Small intestine (tissue), 16 donors: ENCODE data around the gene COX4I1. TPM values are rescaled to one million over a fixed set of nuclear protein-coding genes. Genes with fewer than 3 reads are reported as not detected.

Experiments
- DNase-seq, 2 donors: peaks; one replicate each; pipeline versions ENCODE4 v3.0.0 to v3.0.0-alpha.2; 2013
- FAIRE-seq: peaks from 2 replicates; lab custom pipeline; 2012; peaks lifted over from hg19 to GRCh38; lab: Jason Lieb, UNC
- H3K27ac ChIP-seq, 3 donors: one replicate each; pipeline ENCODE4 v1.5.1; 2013; ENCODE audit warnings: low read length in 2 of 3, mild to moderate bottlenecking in 2 of 3, control low read depth in 1 of 3, inconsistent platforms in 1 of 3, low read depth in 1 of 3, moderate library complexity in 1 of 3
- H3K27me3 ChIP-seq, 3 donors: one replicate each; pipeline ENCODE4 v1.6.1; 2013; ENCODE audit warnings: low read length in 3 of 3, inconsistent platforms in 1 of 3; ENCODE audit not compliant: control insufficient read depth in 3 of 3, insufficient read depth in 3 of 3
- H3K36me3 ChIP-seq, 3 donors: one replicate each; pipeline ENCODE4 v1.6.1; 2013; ENCODE audit warnings: low read length in 3 of 3, inconsistent platforms in 1 of 3, low read depth in 1 of 3, mild to moderate bottlenecking in 1 of 3, moderate library complexity in 1 of 3; ENCODE audit not compliant: control insufficient read depth in 3 of 3, insufficient read depth in 2 of 3
- H3K4me1 ChIP-seq, 3 donors: one replicate each; pipeline ENCODE4 v1.6.1; 2013; ENCODE audit warnings: low read length in 2 of 3, inconsistent platforms in 1 of 3, low read depth in 1 of 3, mild to moderate bottlenecking in 1 of 3, moderate library complexity in 1 of 3; ENCODE audit not compliant: control insufficient read depth in 3 of 3, insufficient read depth in 2 of 3
- H3K4me3 ChIP-seq, 3 donors: one replicate each; pipeline ENCODE4 v1.5.1; 2013; ENCODE audit warnings: low read length in 3 of 3, control low read depth in 1 of 3, inconsistent platforms in 1 of 3, low read depth in 1 of 3, mild to moderate bottlenecking in 1 of 3, moderate library complexity in 1 of 3
- H3K9me3 ChIP-seq, 2 donors: one replicate each; pipeline ENCODE4 v1.6.1; 2013; ENCODE audit warnings: low read depth in 1 of 2, low read length in 1 of 2; ENCODE audit not compliant: control insufficient read depth in 2 of 2, insufficient read depth in 1 of 2
- WGBS, 3 donors: extraction: QIAGEN DNeasy Blood & Tissue Kit; methylation state at CpG; one replicate each; pipeline ENCODE4 v1.1.7; 2013; 5-methylcytosine and 5-hydroxymethylcytosine counted together
- long read RNA-seq, 10 donors: transcript quantifications; one replicate each; lab custom pipeline, GENCODE V29; 2026
- polyA plus RNA-seq, 4 donors: library from polyadenylated mRNA; stranded (reverse) in 3 of 4; unstranded in 1 of 4; fragments of 200-250 nt in 3 of 4; fragments of 120-200 nt in 1 of 4; gene quantifications; one replicate each; pipeline versions ENCODE4 v1.2.1 to v1.2.3, GENCODE V29; 2013
- donor health status: healthy with polysubstance abuse.
- donor health status: control.
- donor health status: control.
- donor health status: Bipolar disorder and iron deficiency.
- donor health status: healthy.

The COX4I1 gene
- polyA plus RNA-seq = 1,000 to 10,000 TPM in 3 of 4 donors, 100 to 1,000 TPM in 1; 439 to 2,645 (median 1,917) TPM
- long read RNA-seq, donor 1 = 0 reads
- long read RNA-seq, donor 2, transcript COX4I1-201 (5 exons, 708 nt) = major isoform, 166 of 211 reads
- long read RNA-seq, donor 2, transcript COX4I1-217 (1 exons, 3,946 nt) = minor isoform, 10 of 211 reads
- long read RNA-seq, donor 2, partial matches to known transcripts = 30 of 211 reads
- long read RNA-seq, donor 2, other reads (novel, unspliced or antisense) = 0 of 211 reads
- long read RNA-seq, donor 3, transcript COX4I1-201 (5 exons, 708 nt) = major isoform, 278 of 403 reads
- long read RNA-seq, donor 3, transcript COX4I1-217 (1 exons, 3,946 nt) = minor isoform, 32 of 403 reads
- long read RNA-seq, donor 3, transcript COX4I1-215 (3 exons, 2,271 nt) = minor isoform, 5 of 403 reads
- long read RNA-seq, donor 3, partial matches to known transcripts = 83 of 403 reads
- long read RNA-seq, donor 3, other reads (novel, unspliced or antisense) = 0 of 403 reads
- long read RNA-seq, donor 4, transcript COX4I1-201 (5 exons, 708 nt) = major isoform, 10 of 11 reads
- long read RNA-seq, donor 4, partial matches to known transcripts = 0 of 11 reads
- long read RNA-seq, donor 4, other reads (novel, unspliced or antisense) = 0 of 11 reads
- long read RNA-seq, donor 5, transcript COX4I1-217 (1 exons, 3,946 nt) = minor isoform, 22 of 158 reads
- long read RNA-seq, donor 5, transcript COX4I1-201 (5 exons, 708 nt) = major isoform, 112 of 158 reads
- long read RNA-seq, donor 5, partial matches to known transcripts = 21 of 158 reads
- long read RNA-seq, donor 5, other reads (novel, unspliced or antisense) = 0 of 158 reads
- long read RNA-seq, donor 6, transcript COX4I1-201 (5 exons, 708 nt) = major isoform, 276 of 358 reads
- long read RNA-seq, donor 6, transcript COX4I1-217 (1 exons, 3,946 nt) = minor isoform, 15 of 358 reads
- long read RNA-seq, donor 6, partial matches to known transcripts = 50 of 358 reads
- long read RNA-seq, donor 6, other reads (novel, unspliced or antisense) = 12 of 358 reads
- long read RNA-seq, donor 7, transcript COX4I1-215 (3 exons, 2,271 nt) = minor isoform, 22 of 1,566 reads
- long read RNA-seq, donor 7, transcript COX4I1-202 (5 exons, 716 nt) = minor isoform, 8 of 1,566 reads
- long read RNA-seq, donor 7, transcript COX4I1-201 (5 exons, 708 nt) = major isoform, 1,211 of 1,566 reads
- long read RNA-seq, donor 7, transcript COX4I1-217 (1 exons, 3,946 nt) = minor isoform, 35 of 1,566 reads
- long read RNA-seq, donor 7, partial matches to known transcripts = 239 of 1,566 reads
- long read RNA-seq, donor 7, other reads (novel, unspliced or antisense) = 34 of 1,566 reads
- long read RNA-seq, donor 8, transcript COX4I1-201 (5 exons, 708 nt) = major isoform, 42 of 44 reads
- long read RNA-seq, donor 8, partial matches to known transcripts = 0 of 44 reads
- long read RNA-seq, donor 8, other reads (novel, unspliced or antisense) = 0 of 44 reads
- long read RNA-seq, donor 9, transcript COX4I1-217 (1 exons, 3,946 nt) = minor isoform, 6 of 90 reads
- long read RNA-seq, donor 9, transcript COX4I1-201 (5 exons, 708 nt) = major isoform, 71 of 90 reads
- long read RNA-seq, donor 9, partial matches to known transcripts = 11 of 90 reads
- long read RNA-seq, donor 9, other reads (novel, unspliced or antisense) = 0 of 90 reads
- long read RNA-seq, donor 10, transcript COX4I1-217 (1 exons, 3,946 nt) = minor isoform, 30 of 478 reads
- long read RNA-seq, donor 10, transcript COX4I1-215 (3 exons, 2,271 nt) = minor isoform, 15 of 478 reads
- long read RNA-seq, donor 10, transcript COX4I1-201 (5 exons, 708 nt) = major isoform, 331 of 478 reads
- long read RNA-seq, donor 10, partial matches to known transcripts = 89 of 478 reads
- long read RNA-seq, donor 10, other reads (novel, unspliced or antisense) = 6 of 478 reads

DNA sequence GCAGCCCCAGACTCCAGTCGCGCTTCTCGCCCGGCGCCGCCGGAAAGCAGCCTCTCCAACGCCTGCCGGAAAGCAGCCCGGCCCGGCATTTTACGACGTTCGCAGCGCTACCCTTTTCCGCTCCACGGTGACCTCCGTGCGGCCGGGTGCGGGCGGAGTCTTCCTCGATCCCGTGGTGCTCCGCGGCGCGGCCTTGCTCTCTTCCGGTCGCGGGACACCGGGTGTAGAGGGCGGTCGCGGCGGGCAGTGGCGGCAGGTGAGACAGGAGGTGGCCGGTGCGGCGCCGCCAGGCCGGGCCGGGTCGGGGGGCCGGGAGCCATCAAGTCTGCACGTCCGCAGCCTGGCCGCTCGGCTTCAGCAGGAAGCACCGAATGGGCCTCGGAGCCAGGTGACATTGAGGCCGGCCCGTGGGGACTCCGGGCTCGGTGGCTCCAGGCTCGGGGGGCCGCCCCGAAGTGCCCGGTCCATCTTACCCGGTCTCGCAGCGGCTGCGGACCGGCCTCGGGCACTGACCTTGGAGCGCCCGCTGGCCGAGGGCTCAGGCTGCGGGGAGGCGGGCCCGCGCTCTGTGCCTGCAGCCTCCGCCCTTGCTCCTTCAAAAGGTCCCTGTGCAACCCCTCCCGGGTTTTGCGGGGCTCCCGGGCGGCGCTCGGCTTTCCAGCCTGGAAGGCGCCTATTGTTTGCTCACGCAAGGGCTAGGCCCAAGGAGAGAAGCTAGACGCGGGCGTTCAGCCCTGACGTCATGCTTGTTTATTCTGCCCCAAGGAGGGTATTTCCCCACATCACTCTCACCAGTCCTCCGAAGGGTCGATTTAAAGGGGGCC is at the start of gene COX4I1, which contains the start of gene EMC8:
Gene COX4I1, plus strand, starts transcription at position 199 of the 824 bp plus-strand sequence. CDS start 1,511 bp downstream, outside the sequence.
Gene EMC8, minus strand, starts transcription at position 48 of the 824 bp plus-strand sequence. CDS start 249 bp downstream, outside the sequence.
- Histone ChIP-seq H3K27ac (peak within 1 kb of the TSS; percentile 78 to 94 (median 92)), H3K27me3 (no peaks in the 10 kb centered on the region), H3K4me1 (peaks cover 0 to 7% (median 2%) of the 10 kb centered on the region in 3 donors), H3K4me3 (peak within 1 kb of the TSS; percentile 79 to 97 (median 93)), H3K9me3 (no peaks in the 10 kb centered on the region), H3K36me3 (peaks cover 9 to 41% (median 9%) of the 10 kb centered on the region in 3 donors)
- DNase-seq (peak; percentile 96 to 97), FAIRE-seq (no peak)
- 0% methylated on average over 46 to 87 of the region's 87 CpGs for WGBS, 3 donors

DNA sequence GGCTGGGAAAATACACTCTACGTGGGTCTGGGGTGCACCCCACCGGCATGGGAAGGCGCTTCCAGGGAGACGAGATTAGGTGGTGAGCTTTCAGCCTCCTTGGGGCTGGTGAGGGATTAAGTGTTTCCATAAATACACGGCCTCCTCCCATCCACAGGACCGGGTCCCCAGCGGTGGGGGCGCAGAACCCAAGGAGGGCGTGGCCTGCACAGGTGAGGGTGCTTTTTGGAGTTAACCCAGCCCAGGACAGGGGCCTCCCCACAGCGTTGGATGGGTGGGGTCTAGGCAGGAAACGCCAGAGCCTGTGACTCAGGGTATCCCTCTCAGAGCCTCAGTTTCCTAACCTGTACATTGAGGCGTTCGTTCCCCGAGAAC is 49.7 kb upstream of the COX4I1 start:
- DNase-seq = no peak
- Histone ChIP-seq H3K27ac (no peak overlapping the region), H3K9me3 (no peaks in the 10 kb centered on the region), H3K4me3 (peak overlapping the region in 1 of 3 donors; percentile 23), H3K27me3 (peaks cover 2 to 53% (median 4%) of the 10 kb centered on the region in 3 donors), H3K36me3 (peaks cover 0 to 2% (median 0%) of the 10 kb centered on the region in 3 donors), H3K4me1 (peaks cover 0 to 32% (median 3%) of the 10 kb centered on the region in 3 donors)
- 10 to 28% (median 22%) methylated on average over 13 to 14 of the region's 14 CpGs for WGBS, 3 donors
- no peak for FAIRE-seq

DNA sequence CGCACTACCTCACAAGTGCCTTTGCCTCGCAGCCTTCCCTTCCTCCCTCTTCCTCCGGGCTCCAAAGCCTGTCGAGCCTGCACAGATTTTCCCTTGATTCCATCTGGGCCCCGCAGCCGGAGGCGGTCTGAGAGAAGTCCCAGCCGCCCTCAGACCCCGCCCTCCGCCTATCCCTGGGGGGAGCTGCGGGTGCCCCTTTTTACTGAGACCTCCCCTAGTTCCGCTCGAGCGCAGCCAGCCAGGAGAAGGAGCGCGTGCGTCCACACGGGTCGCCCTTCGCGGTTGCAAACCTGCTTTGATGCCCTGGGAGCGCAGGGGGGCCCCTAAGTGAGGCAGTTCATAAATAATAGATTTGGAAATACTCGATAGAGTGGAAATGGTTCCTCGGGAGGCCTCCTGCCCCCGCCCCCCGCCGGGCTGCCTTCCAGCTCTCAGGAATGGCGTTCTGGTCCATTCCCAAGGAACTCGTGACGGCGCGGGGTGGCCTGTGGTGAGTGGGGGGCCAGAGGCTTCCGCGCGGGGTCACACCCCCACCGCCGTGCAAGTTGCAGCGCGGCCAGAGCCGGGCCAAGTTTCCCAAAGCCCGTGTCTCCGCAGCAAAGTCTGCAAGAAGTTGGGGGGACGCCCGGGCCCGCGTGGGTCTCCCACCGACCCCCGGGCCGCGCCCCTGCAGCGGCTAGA is 49.2 kb upstream of the COX4I1 start:
- Histone ChIP-seq H3K27ac (no peak overlapping the region), H3K4me3 (peak overlapping the region; percentile 17 to 52 (median 23)), H3K9me3 (no peaks in the 10 kb centered on the region), H3K36me3 (peaks cover 0 to 2% (median 0%) of the 10 kb centered on the region in 3 donors), H3K4me1 (peaks cover 0 to 32% (median 3%) of the 10 kb centered on the region in 3 donors), H3K27me3 (peaks cover 2 to 53% (median 4%) of the 10 kb centered on the region in 3 donors)
- 1 to 4% (median 2%) methylated on average over 49 to 51 of the region's 51 CpGs for WGBS, 3 donors
- DNase-seq (peak in 1 of 2 donors; percentile 69), FAIRE-seq (no peak)

DNA sequence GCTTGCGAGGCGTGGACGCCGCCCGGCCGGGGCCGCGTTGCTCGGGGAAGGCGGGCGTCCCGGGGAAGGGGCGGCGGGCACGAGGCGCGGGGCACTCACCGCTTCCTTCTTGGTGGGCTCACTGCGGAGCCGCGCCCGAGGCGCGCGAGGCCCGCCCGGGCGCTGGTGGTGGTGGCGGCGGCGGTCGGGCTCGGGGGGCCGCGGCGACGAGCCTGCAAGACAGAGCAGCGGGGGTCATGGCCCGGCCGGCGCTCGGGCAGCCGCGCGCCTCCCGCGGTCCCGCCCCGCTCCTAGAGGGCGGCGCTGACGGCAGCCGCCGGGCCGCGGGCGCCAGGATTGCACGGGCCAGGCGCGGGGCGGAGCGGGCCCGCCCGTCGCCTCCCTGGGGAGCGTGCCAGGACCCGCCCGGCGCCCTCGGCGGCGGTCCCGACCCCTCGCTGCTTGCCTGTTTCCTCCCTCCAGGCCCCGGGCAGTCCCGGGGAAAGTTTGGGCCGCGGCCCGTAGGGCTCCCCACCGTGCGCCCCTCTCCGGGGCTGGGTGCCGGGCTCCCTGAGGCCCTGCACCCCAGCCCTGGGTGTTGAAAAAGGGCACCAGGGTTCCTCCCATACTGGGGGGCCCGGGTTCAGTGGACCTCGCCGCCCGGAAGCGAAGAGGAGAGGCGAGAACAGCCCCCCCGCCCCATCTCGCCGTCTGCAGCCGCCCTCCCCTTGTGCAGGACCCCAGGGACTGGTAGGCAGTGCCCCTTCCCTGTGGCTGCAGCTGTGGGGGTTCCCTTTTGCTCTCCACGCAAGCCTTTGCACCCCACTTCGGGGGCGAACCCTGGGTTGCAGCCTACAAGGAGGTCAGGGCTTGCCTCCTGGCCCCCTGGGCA is 48.4 kb upstream of the COX4I1 start, which contains the start of gene C16orf74:
Gene C16orf74, minus strand, starts transcription at position 270 of the 871 bp plus-strand sequence. CDS start 15,879 bp downstream, outside the sequence.
- no peak within 1 kb of the TSS for H3K27ac ChIP-seq
- peaks cover 2 to 56% (median 4%) of the 10 kb centered on the region in 3 donors for H3K27me3 ChIP-seq
- DNase-seq (peak; percentile 57 to 74), FAIRE-seq (no peak)
- peaks cover 0 to 32% (median 3%) of the 10 kb centered on the region in 3 donors for H3K4me1 ChIP-seq
- WGBS, 3 donors = 4 to 8% (median 5%) methylated on average over 48 to 96 of the region's 96 CpGs
- no peaks in the 10 kb centered on the region for H3K9me3 ChIP-seq
- peaks cover 0 to 2% (median 0%) of the 10 kb centered on the region in 3 donors for H3K36me3 ChIP-seq
- H3K4me3 ChIP-seq = peak within 1 kb of the TSS; percentile 17 to 52 (median 23)

DNA sequence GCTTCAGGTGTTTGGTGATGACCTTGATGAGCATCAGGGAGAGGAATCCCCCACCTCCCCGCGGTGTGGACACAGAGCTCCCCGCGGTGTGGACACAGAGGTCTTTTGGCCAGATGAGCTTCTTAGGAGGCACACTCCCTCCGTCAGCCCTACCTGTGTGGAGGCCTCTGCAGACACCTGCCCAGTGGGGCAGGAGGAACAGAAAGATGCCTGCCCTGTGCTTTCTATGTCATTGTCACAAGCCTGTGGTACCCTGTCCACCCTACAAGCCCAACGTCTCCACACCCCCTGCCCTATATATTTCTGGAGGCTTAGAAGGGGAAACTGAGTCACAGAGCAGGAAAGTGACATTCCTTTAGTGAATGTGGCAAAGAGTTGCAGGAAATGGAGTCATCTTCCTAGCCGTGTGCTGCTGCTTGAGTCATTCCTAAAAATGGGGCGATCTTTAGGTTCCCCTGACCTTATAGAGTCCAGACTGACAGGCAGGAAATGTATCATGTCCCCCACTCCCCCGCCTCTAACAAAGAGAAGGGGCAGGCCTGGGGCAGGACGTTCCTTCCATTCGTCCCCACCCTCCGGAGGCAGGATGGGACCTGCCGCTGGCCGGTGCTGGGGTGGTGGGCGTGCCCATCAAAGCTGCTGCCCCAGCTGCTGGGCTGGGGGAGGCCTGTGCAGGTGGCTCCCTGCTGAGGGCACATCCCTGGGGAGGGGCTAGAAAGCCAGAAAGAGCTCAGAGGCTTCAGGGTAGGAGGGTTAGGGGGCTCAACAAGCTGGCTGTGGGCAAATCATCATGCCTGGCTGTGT is 47.6 kb upstream of the COX4I1 start:
- Histone ChIP-seq H3K36me3 (no peaks in the 10 kb centered on the region), H3K27me3 (peaks cover 2 to 55% (median 4%) of the 10 kb centered on the region in 3 donors), H3K9me3 (no peaks in the 10 kb centered on the region), H3K4me3 (peak overlapping the region in 1 of 3 donors; percentile 52), H3K27ac (no peak overlapping the region), H3K4me1 (peaks cover 0 to 32% (median 3%) of the 10 kb centered on the region in 3 donors)
- 21 to 39% (median 27%) methylated on average over 15 of the region's 15 CpGs for WGBS, 3 donors
- DNase-seq = no peak
- no peak for FAIRE-seq
